Measurements from ENCODE around the gene KLB.

DNA sequence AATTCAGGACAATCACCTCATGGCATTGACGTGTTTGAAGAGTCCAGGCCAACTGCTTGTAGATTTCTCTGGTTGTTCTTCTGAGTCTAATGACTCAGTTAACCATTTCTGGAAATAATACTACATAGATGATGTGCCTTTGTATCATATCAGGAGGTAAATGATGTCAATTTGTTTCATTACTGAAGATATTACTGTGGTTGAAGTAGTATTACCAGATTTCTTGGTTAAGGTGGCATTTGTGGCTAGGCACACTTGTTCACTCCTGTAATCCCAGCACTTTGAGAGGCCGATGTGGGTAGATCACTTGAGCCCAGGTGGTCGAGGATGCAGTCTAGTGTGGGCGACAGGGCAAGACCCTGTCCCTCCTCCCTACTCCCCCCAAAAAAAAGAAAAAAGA, 36.3 kb downstream of the KLB start:
- TF ChIP-seq, protein P1, sequence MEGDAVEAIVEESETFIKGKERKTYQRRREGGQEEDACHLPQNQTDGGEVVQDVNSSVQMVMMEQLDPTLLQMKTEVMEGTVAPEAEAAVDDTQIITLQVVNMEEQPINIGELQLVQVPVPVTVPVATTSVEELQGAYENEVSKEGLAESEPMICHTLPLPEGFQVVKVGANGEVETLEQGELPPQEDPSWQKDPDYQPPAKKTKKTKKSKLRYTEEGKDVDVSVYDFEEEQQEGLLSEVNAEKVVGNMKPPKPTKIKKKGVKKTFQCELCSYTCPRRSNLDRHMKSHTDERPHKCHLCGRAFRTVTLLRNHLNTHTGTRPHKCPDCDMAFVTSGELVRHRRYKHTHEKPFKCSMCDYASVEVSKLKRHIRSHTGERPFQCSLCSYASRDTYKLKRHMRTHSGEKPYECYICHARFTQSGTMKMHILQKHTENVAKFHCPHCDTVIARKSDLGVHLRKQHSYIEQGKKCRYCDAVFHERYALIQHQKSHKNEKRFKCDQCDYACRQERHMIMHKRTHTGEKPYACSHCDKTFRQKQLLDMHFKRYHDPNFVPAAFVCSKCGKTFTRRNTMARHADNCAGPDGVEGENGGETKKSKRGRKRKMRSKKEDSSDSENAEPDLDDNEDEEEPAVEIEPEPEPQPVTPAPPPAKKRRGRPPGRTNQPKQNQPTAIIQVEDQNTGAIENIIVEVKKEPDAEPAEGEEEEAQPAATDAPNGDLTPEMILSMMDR (IDR thresholded peaks at IDR 0.05; ENCODE audit: poor library complexity, severe bottlenecking) = no peak
- TF ChIP-seq POLR2AphosphoS5 (IDR thresholded peaks at IDR 0.05) = no peak
- TF ChIP-seq TAF1 (IDR thresholded peaks at IDR 0.05; ENCODE audit: low read depth) = no peak
- TF ChIP-seq SMC3 (conservative IDR thresholded peaks at IDR 0.05; ENCODE audit: poor library complexity) = no peak
- TF ChIP-seq EZH2 (IDR thresholded peaks at IDR 0.05; ENCODE audit: borderline replicate concordance, insufficient read depth, low read length, poor library complexity, severe bottlenecking) = no peak
- no peak for TF ChIP-seq RAD21 (conservative IDR thresholded peaks at IDR 0.05)
- TF ChIP-seq, protein P2, sequence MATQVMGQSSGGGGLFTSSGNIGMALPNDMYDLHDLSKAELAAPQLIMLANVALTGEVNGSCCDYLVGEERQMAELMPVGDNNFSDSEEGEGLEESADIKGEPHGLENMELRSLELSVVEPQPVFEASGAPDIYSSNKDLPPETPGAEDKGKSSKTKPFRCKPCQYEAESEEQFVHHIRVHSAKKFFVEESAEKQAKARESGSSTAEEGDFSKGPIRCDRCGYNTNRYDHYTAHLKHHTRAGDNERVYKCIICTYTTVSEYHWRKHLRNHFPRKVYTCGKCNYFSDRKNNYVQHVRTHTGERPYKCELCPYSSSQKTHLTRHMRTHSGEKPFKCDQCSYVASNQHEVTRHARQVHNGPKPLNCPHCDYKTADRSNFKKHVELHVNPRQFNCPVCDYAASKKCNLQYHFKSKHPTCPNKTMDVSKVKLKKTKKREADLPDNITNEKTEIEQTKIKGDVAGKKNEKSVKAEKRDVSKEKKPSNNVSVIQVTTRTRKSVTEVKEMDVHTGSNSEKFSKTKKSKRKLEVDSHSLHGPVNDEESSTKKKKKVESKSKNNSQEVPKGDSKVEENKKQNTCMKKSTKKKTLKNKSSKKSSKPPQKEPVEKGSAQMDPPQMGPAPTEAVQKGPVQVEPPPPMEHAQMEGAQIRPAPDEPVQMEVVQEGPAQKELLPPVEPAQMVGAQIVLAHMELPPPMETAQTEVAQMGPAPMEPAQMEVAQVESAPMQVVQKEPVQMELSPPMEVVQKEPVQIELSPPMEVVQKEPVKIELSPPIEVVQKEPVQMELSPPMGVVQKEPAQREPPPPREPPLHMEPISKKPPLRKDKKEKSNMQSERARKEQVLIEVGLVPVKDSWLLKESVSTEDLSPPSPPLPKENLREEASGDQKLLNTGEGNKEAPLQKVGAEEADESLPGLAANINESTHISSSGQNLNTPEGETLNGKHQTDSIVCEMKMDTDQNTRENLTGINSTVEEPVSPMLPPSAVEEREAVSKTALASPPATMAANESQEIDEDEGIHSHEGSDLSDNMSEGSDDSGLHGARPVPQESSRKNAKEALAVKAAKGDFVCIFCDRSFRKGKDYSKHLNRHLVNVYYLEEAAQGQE (IDR thresholded peaks at IDR 0.05; ENCODE audit: borderline replicate concordance) = no peak
- no peak for TF ChIP-seq EP300 (conservative IDR thresholded peaks at IDR 0.05; ENCODE audit: poor library complexity, severe bottlenecking)
- TF ChIP-seq MXI1 (conservative IDR thresholded peaks at IDR 0.05; ENCODE audit: poor library complexity, severe bottlenecking) = no peak
